Heart left ventricle (tissue), 16 donors: ENCODE measurements around the gene LRRC18. TPM values are rescaled to one million over a fixed set of nuclear protein-coding genes. Genes with fewer than 3 reads are reported as not detected.

ENCODE experiments used
- ATAC-seq, 4 donors: fragments of 200-7000 bp; cut with Tn5 transposase; one replicate each; pipeline ENCODE4 v1.9.1; 2020 to 2022; ENCODE audit warnings: moderate library complexity in 4 of 4, mild to moderate bottlenecking in 3 of 4, moderate number of reproducible peaks in 1 of 4
- DNase-seq, 5 donors: peaks; one replicate each; pipeline ENCODE4 v3.0.0-alpha.2; 2020
- H3K27ac ChIP-seq, 12 donors: fragments of 200-600 bp; sonication (generic) in 4 of 12; one replicate each; pipeline versions ENCODE4 v1.5.0 to v1.8.0; 2016 to 2022; ENCODE audit warnings: mild to moderate bottlenecking in 2 of 12
- H3K27me3 ChIP-seq, 9 donors: fragments of 200-600 bp; sonication (generic) in 2 of 9; one replicate each; pipeline versions ENCODE4 v1.5.1 to v1.8.0; 2016 to 2022; ENCODE audit warnings: mild to moderate bottlenecking in 3 of 9
- H3K36me3 ChIP-seq, 9 donors: fragments of 200-600 bp; sonication (generic) in 2 of 9; one replicate each; pipeline versions ENCODE4 v1.5.0 to v1.8.0; 2018 to 2022; ENCODE audit warnings: mild to moderate bottlenecking in 2 of 9
- H3K4me1 ChIP-seq, 12 donors: fragments of 200-600 bp; sonication (generic) in 4 of 12; one replicate each; pipeline versions ENCODE4 v1.5.0 to v1.8.0; 2016 to 2022; ENCODE audit warnings: mild to moderate bottlenecking in 3 of 12
- H3K4me3 ChIP-seq, 12 donors: fragments of 200-600 bp; sonication (generic) in 4 of 12; one replicate each; pipeline versions ENCODE4 v1.5.0 to v1.8.0; 2017 to 2022; ENCODE audit warnings: mild to moderate bottlenecking in 9 of 12, moderate library complexity in 4 of 12
- H3K9me3 ChIP-seq, 12 donors: fragments of 200-600 bp; sonication (generic) in 4 of 12; one replicate each; pipeline versions ENCODE4 v1.5.0 to v1.8.0; 2016 to 2022; ENCODE audit warnings: mild to moderate bottlenecking in 1 of 12
- POLR2A ChIP-seq, 2 donors: fragments of 450-650 bp; IDR thresholded peaks; one replicate each; pipeline ENCODE4 v1.6.1; 2017; ENCODE audit warnings: antibody characterized with exemption in 2 of 2, mild to moderate bottlenecking in 2 of 2, moderate library complexity in 2 of 2
- WGBS, 4 donors: extraction: QIAGEN DNeasy Blood & Tissue Kit in 2 of 4; methylation state at CpG; one replicate each; pipeline versions ENCODE4 v1.1.5 to v1.1.7; 2013 to 2018; 5-methylcytosine and 5-hydroxymethylcytosine counted together
- intact Hi-C, 10 donors: fragments of 100-400 bp; cut with DNase I; formaldehyde crosslinking; loops; one replicate each; pipeline versions ENCODE4 v1.11.1 to v1.14.2; 2022
- polyA plus RNA-seq, 2 donors: library from polyadenylated mRNA; stranded (reverse); fragments of 200-250 nt; gene quantifications; one replicate each; pipeline ENCODE4 v1.2.3, GENCODE V29; 2013
- total RNA-seq, 9 donors: library from RNA; depleted of rRNA in 2 of 9; stranded (reverse); fragments of >200 nt in 2 of 9; fragmentation: NEBNext Ultra II Directional in 3 of 9; extraction: Animal tissue kit (Norgen Biotek cat#: 25700) in 3 of 9; gene quantifications; one replicate each; pipeline versions ENCODE4 v1.1.0 to v1.2.4, GENCODE V29; 2016 to 2023
- TF ChIP-seq, protein P1 (sequence below), 12 donors: fragments of 200-600 bp; sonication (generic) in 4 of 12; IDR thresholded peaks; one replicate each; pipeline versions ENCODE4 v1.5.0 to v1.8.0; 2018 to 2022; ENCODE audit warnings: antibody characterized with exemption in 12 of 12, mild to moderate bottlenecking in 5 of 12
- donor health status: ischemic (EF 13 %, LVEDD 7.1; RV severe dilation, severe dysfunction).
- donor health status: healthy with polysubstance abuse.
- donor health status: DM: no; HTN: yes; CAD: no.
- donor health status: DM: no; HTN: no; CAD: no.
- donor health status: ischemic (EF 25% LVEDD 6.9; RV normal size, moderate dysfunction).
- donor health status: ischemic (EF 25% LVEDD 5.7; RV mildly dilated, moderate dysfunction).
- donor health status: healthy.
- donor health status: DM: yes; HTN: yes; CAD: no.
- donor health status: ischemic (EF 35%, LVEDD 5.7; RV mildly dilated, moderate dysfunction).
- donor health status: nonischemic (EF 11% LVEDD 7.7; RV severe dilation, severe dysfunction).
- donor health status: DM: yes; HTN: yes; CAD: no.
- donor health status: PGD.
- donor health status: ischemic (EF 29% LVEDD 5.4; RV normal size, mild dysfunction).
- donor health status: nonischemic (EF 23%, LVEDD 6.1; RV moderate dilation, normal function).

LRRC18 gene
- total and polyA plus RNA-seq, 11 donors, result not detected

GRCh38 chr10:48981310-48981907 is 41.8 kb upstream of the LRRC18 start:
- WGBS, 4 donors, result 27 to 36% (median 32%) methylated on average over 7 to 12 of the region's 12 CpGs
- Histone ChIP-seq H3K9me3 (no peaks in the 10 kb centered on the region), H3K27me3 (no peaks in the 10 kb centered on the region), H3K36me3 (no peaks in the 10 kb centered on the region), H3K27ac (no peak overlapping the region), H3K4me3 (no peak overlapping the region), H3K4me1 (peaks cover 0 to 6% (median 4%) of the 10 kb centered on the region in 12 donors)
- peak in 4 of 5 donors; percentile 60 to 68 (median 61) for DNase-seq
- peak; percentile 69 to 93 (median 86) for ATAC-seq
- TF ChIP-seq, protein P1, sequence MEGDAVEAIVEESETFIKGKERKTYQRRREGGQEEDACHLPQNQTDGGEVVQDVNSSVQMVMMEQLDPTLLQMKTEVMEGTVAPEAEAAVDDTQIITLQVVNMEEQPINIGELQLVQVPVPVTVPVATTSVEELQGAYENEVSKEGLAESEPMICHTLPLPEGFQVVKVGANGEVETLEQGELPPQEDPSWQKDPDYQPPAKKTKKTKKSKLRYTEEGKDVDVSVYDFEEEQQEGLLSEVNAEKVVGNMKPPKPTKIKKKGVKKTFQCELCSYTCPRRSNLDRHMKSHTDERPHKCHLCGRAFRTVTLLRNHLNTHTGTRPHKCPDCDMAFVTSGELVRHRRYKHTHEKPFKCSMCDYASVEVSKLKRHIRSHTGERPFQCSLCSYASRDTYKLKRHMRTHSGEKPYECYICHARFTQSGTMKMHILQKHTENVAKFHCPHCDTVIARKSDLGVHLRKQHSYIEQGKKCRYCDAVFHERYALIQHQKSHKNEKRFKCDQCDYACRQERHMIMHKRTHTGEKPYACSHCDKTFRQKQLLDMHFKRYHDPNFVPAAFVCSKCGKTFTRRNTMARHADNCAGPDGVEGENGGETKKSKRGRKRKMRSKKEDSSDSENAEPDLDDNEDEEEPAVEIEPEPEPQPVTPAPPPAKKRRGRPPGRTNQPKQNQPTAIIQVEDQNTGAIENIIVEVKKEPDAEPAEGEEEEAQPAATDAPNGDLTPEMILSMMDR (IDR thresholded peaks at IDR 0.05), result peak; percentile 79 to 93 (median 88)
- TF ChIP-seq POLR2A (IDR thresholded peaks at IDR 0.05), result no peak
- intact Hi-C loops, result loop anchor here (2.0 to 10.0 kb wide), 14 partner anchors 126 to 537 kb away; partner anchors contain the start of gene VSTM4 (in 3 of the 10)

DNA sequence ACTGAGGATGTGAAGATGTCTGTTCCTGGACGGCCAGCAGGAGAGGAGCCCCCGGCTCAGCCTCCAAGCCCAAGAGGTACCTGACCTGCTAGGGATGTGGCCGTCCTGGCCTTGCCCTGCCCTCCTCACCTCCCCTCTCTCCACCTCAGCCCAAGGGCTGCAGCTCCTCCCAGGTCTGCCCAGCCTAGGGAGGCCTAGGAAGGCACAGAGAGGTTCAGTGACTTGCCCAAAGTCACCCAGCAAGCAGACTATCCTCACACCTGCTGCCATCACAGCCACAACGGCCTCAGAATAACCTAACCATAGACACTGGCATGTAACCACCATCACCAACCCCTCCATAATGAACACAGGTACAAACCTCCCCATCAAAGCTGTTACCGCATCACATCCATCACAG is 38.7 kb upstream of the LRRC18 start:
- Histone ChIP-seq H3K9me3 (no peaks in the 10 kb centered on the region), H3K4me3 (no peak overlapping the region), H3K27ac (no peak overlapping the region), H3K4me1 (peaks cover 0 to 6% (median 4%) of the 10 kb centered on the region in 12 donors), H3K27me3 (no peaks in the 10 kb centered on the region), H3K36me3 (no peaks in the 10 kb centered on the region)
- ATAC-seq (no peak), DNase-seq (no peak)
- intact Hi-C loops, result loop anchor here in 6 of 10 donors (2.0 to 10.0 kb wide), 6 partner anchors 184 to 426 kb away; no protein-coding TSS in a partner anchor
- no peak for TF ChIP-seq POLR2A (IDR thresholded peaks at IDR 0.05)
- TF ChIP-seq, protein P1 (IDR thresholded peaks at IDR 0.05), result no peak
- 73 to 93% (median 92%) methylated on average over 2 to 5 of the region's 5 CpGs for WGBS, 4 donors

- intact Hi-C loops, result loop anchor here in 6 of 10 donors (5.0 to 10.0 kb wide), 5 partner anchors 186 to 429 kb away; no protein-coding TSS in a partner anchor
- Histone ChIP-seq H3K4me1 (peaks cover 0 to 1% (median 0%) of the 10 kb centered on the region in 12 donors), H3K36me3 (no peaks in the 10 kb centered on the region), H3K9me3 (no peaks in the 10 kb centered on the region), H3K4me3 (no peak overlapping the region), H3K27ac (no peak overlapping the region), H3K27me3 (no peaks in the 10 kb centered on the region)
- TF ChIP-seq, protein P1 (IDR thresholded peaks at IDR 0.05), result peak in 10 of 12 donors; percentile 20 to 53 (median 38)
- TF ChIP-seq POLR2A (IDR thresholded peaks at IDR 0.05), result no peak
- ATAC-seq (peak in 3 of 4 donors; percentile 67 to 73 (median 70)), DNase-seq (peak in 1 of 5 donors; percentile 38)
Measured at GRCh38 chr10:48976196-48976595, 36.6 kb upstream of the LRRC18 start.

DNA sequence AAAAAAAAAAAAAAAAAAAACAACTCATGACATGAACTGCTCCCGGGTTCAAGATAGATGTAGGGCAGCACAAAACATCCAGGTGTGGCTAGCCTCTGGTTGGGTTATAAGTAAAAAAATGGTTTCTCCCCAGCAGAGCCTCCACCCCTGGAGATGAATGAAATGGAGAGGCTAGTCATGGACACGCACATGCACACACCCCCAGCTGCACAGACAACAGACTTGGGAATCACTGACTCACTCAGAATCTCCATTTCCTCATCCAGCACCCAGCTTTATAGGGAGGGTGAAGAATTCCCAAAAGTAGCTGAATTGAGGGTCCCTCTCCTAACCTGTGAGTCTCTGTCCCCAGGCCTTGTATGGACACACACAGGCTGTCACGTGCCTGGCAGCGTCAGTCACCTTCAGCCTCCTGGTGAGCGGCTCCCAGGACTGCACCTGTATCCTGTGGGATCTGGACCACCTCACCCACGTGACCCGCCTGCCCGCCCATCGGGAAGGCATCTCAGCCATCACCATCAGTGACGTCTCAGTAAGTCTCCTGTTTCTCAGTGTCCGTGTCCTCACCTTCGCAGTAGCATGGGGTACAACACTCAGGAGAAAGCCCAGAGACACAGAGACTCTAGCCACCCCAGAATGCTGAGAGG is 35.0 kb upstream of the LRRC18 start:
- ATAC-seq, result no peak
- Histone ChIP-seq H3K4me1 (no peaks in the 10 kb centered on the region), H3K36me3 (no peaks in the 10 kb centered on the region), H3K27ac (no peak overlapping the region), H3K9me3 (no peaks in the 10 kb centered on the region), H3K4me3 (no peak overlapping the region), H3K27me3 (no peaks in the 10 kb centered on the region)
- DNase-seq, result no peak
- intact Hi-C loops, result loop anchor here in 7 of 10 donors (5.0 to 10.0 kb wide), 6 partner anchors 188 to 430 kb away; no protein-coding TSS in a partner anchor
- 88 to 94% (median 91%) methylated on average over 12 of the region's 12 CpGs for WGBS, 4 donors
- TF ChIP-seq, protein P1 (IDR thresholded peaks at IDR 0.05), result no peak
- TF ChIP-seq POLR2A (IDR thresholded peaks at IDR 0.05), result no peak
